PFSK-1 (cell line): Measurements from ENCODE around the gene SRD5A1.

Source experiments
- FOXP2 ChIP-seq: optimal IDR thresholded peaks from 2 replicates; pipeline ENCODE3; 2011; ENCODE audit warnings: borderline replicate concordance, control low read depth, inconsistent platforms; ENCODE audit not compliant: insufficient read depth; ENCODE audit errors: extremely low read length, extremely low read depth
- POLR2AphosphoS5 ChIP-seq: IDR thresholded peaks from 2 replicates; pipeline ENCODE4 v1.6.1; 2012; ENCODE audit warnings: low read depth, mild to moderate bottlenecking, control low read depth, low read length, moderate library complexity
- SIN3A ChIP-seq: IDR thresholded peaks from 2 replicates; pipeline ENCODE4 v1.6.1; 2012; ENCODE audit warnings: mild to moderate bottlenecking, low read length, moderate library complexity, borderline replicate concordance; ENCODE audit not compliant: insufficient read depth
- TAF1 ChIP-seq: IDR thresholded peaks from 2 replicates; pipeline ENCODE4 v1.6.1; 2012; ENCODE audit warnings: low read length, control low read depth, borderline replicate concordance; ENCODE audit not compliant: insufficient read depth
- TF ChIP-seq, protein P1 (sequence below), 2 experiments: IDR thresholded peaks; 2 replicates each; pipeline versions ENCODE4 v1.6.1 to v1.8.0; 2011 to 2012; ENCODE audit warnings: low read depth in 2 of 2, low read length in 2 of 2, control low read depth in 1 of 2, inconsistent platforms in 1 of 2, mild to moderate bottlenecking in 1 of 2, moderate library complexity in 1 of 2; ENCODE audit not compliant: insufficient read depth in 1 of 2

SRD5A1 gene

GRCh38 chr5:6623228-6623627 lies 10.0 kb upstream of the SRD5A1 start:
- no peak for TF ChIP-seq TAF1
- no peak for TF ChIP-seq POLR2AphosphoS5
- TF ChIP-seq FOXP2 = no peak
- TF ChIP-seq, protein P1, sequence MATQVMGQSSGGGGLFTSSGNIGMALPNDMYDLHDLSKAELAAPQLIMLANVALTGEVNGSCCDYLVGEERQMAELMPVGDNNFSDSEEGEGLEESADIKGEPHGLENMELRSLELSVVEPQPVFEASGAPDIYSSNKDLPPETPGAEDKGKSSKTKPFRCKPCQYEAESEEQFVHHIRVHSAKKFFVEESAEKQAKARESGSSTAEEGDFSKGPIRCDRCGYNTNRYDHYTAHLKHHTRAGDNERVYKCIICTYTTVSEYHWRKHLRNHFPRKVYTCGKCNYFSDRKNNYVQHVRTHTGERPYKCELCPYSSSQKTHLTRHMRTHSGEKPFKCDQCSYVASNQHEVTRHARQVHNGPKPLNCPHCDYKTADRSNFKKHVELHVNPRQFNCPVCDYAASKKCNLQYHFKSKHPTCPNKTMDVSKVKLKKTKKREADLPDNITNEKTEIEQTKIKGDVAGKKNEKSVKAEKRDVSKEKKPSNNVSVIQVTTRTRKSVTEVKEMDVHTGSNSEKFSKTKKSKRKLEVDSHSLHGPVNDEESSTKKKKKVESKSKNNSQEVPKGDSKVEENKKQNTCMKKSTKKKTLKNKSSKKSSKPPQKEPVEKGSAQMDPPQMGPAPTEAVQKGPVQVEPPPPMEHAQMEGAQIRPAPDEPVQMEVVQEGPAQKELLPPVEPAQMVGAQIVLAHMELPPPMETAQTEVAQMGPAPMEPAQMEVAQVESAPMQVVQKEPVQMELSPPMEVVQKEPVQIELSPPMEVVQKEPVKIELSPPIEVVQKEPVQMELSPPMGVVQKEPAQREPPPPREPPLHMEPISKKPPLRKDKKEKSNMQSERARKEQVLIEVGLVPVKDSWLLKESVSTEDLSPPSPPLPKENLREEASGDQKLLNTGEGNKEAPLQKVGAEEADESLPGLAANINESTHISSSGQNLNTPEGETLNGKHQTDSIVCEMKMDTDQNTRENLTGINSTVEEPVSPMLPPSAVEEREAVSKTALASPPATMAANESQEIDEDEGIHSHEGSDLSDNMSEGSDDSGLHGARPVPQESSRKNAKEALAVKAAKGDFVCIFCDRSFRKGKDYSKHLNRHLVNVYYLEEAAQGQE (IDR thresholded peaks at IDR 0.05; ENCODE audit: insufficient read depth in 1 of 2, low read depth in 2 of 2, low read length in 2 of 2) = no peak
- TF ChIP-seq SIN3A = no peak

GRCh38 chr5:6623941-6624340 lies 9.3 kb upstream of the SRD5A1 start:
- TF ChIP-seq POLR2AphosphoS5 (no peak), SIN3A (no peak), TAF1 (no peak), FOXP2 (no peak)
- TF ChIP-seq, protein P1 (IDR thresholded peaks at IDR 0.05; ENCODE audit: insufficient read depth in 1 of 2, low read depth in 2 of 2, low read length in 2 of 2) = no peak

DNA sequence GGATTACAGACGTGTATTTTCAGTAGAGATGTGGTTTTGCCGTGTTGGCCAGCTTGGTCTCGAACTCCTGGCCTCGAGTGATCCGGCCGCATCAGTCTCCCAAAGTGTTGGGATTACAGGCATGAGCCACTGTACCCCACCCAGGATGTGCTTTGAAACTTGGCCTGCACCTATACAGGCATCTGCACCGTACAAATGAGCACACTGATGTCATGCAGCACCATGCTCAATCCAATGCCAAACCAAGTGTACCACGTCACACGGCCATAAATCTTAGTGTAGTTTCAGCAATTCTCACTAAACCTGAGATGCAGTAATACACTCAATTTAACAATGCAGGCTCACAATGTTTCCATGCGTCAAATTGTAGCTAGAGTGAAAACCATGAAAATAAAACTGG lies 6.7 kb upstream of the SRD5A1 start:
- no peak for TF ChIP-seq POLR2AphosphoS5
- TF ChIP-seq, protein P1 (IDR thresholded peaks at IDR 0.05; ENCODE audit: insufficient read depth in 1 of 2, low read depth in 2 of 2, low read length in 2 of 2) = no peak
- TF ChIP-seq TAF1 = no peak
- TF ChIP-seq FOXP2 = no peak
- TF ChIP-seq SIN3A = no peak

DNA sequence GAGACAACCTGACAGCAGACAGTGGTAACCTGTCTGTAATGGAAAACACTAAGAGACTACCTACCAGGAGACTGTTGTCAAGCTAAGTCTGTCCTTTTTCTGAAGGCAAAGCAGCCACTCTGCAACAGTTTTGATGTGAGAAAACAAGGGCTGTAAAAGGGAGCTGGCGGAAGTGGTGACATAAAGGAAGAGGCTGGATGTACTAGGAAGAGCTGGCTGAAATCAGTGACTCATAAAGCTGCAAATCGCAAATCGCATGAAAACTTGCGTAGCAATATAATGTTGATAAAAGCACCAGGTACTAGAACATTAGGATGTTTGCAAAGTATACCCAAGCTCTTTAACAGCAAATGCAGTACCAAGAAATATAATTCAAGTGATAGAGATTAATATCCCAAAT lies 1.8 kb upstream of the SRD5A1 start:
- no peak for TF ChIP-seq SIN3A
- no peak for TF ChIP-seq FOXP2
- TF ChIP-seq POLR2AphosphoS5 = no peak
- TF ChIP-seq, protein P1 (IDR thresholded peaks at IDR 0.05; ENCODE audit: insufficient read depth in 1 of 2, low read depth in 2 of 2, low read length in 2 of 2) = no peak
- TF ChIP-seq TAF1 = no peak
